ENCODE results near the gene FABP1.

Gene FABP1

DNA sequence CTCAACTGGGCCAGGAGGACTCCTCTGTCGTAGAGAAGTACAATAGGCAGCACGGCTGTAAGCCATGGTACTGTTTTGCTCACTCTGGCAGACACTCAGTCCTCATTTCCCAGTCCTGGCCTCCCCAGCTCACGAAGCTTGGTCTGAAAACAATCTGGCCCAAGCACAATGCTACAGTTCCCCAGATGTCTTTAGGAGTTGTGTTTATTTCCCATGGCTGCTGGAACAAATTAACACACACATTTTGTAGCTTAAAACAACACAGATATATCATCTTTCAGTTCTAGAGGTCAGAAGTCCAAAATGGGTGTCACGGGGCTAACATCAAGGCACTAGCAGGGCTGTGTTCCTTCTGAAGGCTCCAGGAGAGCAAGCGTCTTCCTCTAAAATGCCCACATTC is 13.0 kb downstream of the FABP1 start:
- no peak for DNase-seq (ENCODE audit: low read depth)

GRCh38 chr2:88113069-88113468 is 14.8 kb downstream of the FABP1 start:
- no peak for DNase-seq (ENCODE audit: low read depth)

- DNase-seq (ENCODE audit: low read depth), result no peak
Measured at GRCh38 chr2:88110830-88111229, 17.0 kb downstream of the FABP1 start.

- DNase-seq (ENCODE audit: low read depth), result no peak
Measured at GRCh38 chr2:88108796-88109195, 19.1 kb downstream of the FABP1 start.

DNA sequence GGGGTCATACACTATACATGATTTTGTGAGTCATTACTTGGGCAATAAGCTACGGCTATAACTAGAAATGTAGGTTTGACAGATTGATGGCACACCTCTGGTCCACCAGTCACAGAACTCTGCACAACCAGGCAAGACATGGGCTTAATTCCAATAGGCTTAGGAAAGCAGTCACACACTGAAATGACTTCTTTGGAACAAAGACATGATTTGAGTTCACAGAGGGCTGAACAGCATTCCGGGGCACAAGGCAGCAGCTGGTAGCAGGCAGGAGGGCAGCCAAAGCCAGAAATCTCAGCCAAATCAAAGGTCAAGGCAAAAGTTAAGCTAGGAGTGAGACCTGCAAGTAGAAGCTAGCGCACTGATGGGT is 27.4 kb downstream of the FABP1 start:
- DNase-seq (ENCODE audit: low read depth), result no peak

DNA sequence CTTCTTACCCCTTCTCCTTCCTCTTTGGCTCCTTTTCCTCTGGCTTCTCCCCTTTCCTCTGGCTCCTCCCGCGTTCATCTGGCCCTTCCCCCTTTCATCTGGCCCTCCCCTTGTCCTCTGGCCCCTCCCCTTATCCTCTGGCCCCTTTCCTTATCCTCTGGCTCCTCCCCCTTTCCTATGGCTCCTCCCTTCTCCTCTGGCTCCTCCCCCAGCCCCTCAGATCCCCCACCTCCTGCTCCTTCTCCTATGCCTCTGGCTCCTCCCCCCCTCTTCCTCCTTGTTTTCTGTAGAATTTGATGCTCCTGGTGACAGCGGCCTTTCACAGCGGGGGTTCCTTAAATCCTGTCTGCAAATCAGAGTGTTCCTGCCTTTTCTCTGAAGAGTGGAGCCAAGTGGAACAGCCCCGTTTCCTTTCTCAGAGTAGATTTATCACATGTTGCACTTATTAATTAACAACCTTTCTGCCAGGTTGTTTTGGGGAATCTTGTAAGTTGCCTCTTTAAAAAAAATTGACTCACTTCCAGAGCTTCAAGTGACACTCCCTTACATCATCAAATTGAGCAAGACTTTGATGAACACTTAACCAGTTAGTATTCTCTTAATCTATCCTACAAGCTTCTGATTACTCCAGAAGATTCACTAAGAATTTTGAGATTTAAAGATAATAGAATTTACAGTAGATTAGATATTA is 27.9 kb downstream of the FABP1 start:
- no peak for DNase-seq (ENCODE audit: low read depth)

- no peak for DNase-seq (ENCODE audit: low read depth)
Measured at GRCh38 chr2:88098558-88098900, 29.3 kb downstream of the FABP1 start.

GRCh38 chr2:88097891-88098557 is 29.8 kb downstream of the FABP1 start:
- no peak for DNase-seq (ENCODE audit: low read depth)

DNA sequence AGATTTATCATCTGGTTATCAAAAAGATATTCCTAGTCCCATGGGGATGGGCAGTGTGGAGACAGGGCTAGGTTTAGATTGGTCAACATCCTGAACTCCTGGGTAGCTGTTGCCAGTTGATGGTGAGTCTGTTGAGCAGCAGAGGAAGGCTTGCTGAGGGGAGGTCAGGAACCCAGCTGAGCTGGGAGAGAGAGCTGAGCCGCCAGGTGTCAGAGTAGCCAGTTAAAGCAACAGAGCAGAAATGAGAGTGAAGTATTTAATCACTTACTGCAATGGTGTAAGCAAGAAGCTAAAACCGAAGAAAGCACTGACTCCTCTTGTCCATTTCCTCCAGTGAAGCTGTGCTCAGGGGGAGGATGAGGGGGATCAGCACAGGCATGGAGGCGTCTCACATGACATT is 30.7 kb downstream of the FABP1 start:
- no peak for DNase-seq (ENCODE audit: low read depth)

DNA sequence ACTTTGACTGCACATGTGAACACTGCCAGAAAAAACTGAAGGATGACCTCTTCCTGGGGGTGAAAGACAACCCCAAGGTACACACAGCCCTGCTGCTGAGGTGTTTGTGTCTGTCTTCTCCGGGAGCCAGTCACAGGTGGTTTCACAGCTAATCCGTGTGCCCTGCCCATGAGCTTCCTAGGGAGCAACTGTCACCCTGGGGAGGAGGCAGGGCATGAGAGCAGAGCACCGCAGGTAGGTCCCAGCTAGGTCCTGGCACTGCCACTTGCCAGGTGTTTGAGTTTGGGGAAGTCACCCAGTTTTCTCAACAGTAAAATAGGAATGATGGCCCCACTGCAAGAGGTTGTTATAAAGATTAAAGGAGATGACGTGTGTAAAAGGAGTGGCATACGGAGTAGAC is 31.2 kb downstream of the FABP1 start:
- no peak for DNase-seq (ENCODE audit: low read depth)

DNA sequence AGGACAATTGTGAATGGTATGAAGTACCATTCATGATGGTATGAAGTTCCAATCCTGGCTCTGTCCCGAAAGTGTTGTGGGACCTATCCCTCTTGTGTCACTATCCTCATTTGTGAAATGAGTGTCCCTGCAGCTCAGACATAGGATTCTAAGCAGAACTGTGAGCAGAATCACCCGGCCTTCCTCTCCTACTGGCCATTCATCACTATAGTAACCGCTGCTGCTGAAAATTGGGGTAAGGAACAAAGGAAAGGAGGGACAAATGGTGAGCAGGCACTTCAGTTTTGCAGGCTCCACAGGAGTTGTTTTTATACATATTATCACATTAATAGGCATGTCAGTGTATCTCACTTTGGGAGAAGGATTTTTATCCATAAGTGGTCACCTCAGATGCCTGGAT is 32.8 kb downstream of the FABP1 start:
- DNase-seq (ENCODE audit: low read depth), result no peak

DNA sequence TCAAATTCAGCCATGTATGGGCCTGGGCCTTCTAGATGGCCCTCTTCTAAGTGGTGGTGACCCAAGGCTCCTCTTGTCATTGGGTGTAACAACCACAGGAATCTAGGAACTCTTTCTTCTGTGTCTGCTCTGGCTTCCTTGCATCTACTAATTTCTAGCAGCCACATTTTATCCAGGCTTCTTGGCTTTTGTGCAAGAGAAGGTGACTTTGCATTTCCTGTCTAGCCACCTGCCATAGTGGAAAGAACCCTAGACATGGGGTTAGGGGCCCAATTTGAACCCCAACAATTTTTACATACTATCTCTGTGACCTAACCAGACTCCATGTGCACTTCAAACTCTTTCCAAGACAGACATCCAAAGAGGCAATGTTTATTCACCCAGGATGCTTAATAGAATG is 35.1 kb downstream of the FABP1 start:
- no peak for DNase-seq (ENCODE audit: low read depth)

DNA sequence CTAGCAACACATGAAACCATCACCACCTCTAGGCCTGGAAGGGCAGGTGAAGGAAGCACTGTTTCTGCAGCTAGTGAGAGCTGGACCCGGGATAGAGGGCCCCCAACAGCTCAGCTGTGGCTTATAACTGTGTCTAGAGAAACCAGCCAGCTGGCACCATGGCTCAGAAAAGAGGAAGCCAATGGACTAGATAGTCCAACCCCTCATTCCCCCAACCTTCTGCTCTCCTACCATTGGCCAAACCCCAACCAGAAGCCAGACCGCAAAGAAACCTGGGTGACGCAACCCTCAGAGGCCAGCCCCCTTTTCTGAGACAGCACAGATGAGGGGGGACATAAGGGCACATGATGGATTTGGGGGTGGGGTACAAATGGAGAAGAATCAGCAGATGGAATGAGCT is 35.9 kb downstream of the FABP1 start:
- DNase-seq (ENCODE audit: low read depth), result no peak

- DNase-seq (ENCODE audit: low read depth), result no peak
Measured at GRCh38 chr2:88090446-88091283, 37.2 kb downstream of the FABP1 start.

GRCh38 chr2:88088999-88089398 is 38.9 kb downstream of the FABP1 start:
- DNase-seq (ENCODE audit: low read depth), result no peak

DNA sequence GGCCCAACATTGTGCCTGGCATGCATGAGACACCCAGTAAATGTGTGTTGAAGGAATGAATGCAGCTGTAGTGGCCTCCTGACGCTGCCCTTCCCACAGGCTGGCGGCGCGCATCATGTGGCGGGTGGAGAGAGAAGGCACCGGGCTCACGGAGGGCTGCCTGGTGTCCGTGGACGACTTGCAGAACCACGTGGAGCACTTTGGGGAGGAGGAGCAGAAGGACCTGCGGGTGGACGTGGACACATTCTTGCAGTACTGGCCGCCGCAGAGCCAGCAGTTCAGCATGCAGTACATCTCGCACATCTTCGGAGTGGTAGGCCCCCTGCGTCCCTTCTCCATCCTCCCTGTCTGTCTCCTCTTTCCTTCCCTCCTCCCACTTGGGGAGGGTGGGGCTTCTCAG is 40.1 kb downstream of the FABP1 start:
- no peak for DNase-seq (ENCODE audit: low read depth)

DNA sequence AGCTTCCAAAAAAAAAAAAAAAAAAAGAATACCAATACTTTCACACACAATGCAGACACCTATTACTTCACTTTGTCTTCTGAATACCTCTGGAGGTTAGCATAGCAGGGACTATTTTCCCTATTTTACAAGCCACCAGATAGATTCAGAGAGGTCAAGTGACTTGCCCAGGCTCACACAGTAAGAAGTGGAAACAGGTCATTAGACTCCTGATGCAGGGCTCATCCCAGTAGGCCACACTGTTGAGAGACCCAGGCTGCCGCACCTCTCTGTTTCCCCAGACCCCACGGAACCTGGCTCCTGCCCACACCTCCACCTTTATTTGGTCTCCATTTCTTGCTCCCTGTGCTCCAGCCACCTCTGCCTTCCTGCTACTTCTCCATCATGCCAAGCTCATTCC is 40.8 kb downstream of the FABP1 start:
- no peak for DNase-seq (ENCODE audit: low read depth)

DNA sequence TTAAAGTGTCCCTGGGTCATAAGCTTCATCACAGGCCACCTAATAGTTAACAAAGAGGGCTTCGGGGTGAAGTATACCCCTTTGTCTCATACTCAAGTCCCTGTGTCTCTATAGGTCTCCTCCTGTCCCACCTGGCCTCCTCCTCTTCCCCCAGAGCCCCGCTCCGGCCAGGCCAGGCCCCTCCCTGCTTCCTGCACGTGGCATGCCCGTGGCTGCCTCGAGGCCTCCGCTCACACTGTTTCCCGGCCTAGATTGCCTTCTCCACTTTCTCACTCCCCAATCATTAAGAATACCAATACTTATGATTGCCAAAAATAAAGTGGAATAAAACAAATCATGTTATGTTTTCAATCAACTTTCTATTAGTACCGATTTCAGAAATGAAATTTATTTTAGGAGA is 41.5 kb downstream of the FABP1 start:
- DNase-seq (ENCODE audit: low read depth), result no peak

- no peak for DNase-seq (ENCODE audit: low read depth)
Measured at GRCh38 chr2:88085602-88086001, 42.3 kb downstream of the FABP1 start.

- DNase-seq (ENCODE audit: low read depth), result no peak
Measured at GRCh38 chr2:88085099-88085498, 42.8 kb downstream of the FABP1 start.

- DNase-seq (ENCODE audit: low read depth), result no peak
Measured at GRCh38 chr2:88082781-88083180, 45.1 kb downstream of the FABP1 start.

- no peak for DNase-seq (ENCODE audit: low read depth)
Measured at GRCh38 chr2:88081924-88082608, 45.8 kb downstream of the FABP1 start.

- DNase-seq (ENCODE audit: low read depth), result no peak
Measured at GRCh38 chr2:88080545-88080944, 47.3 kb downstream of the FABP1 start.
